ENCODE measurements around the gene COA1. TPM values are rescaled to one million over a fixed set of nuclear protein-coding genes. Genes with fewer than 3 reads are reported as not detected.

COA1 gene
- polyA plus RNA-seq, 1 of the 3 experiments (the other 2 are of a cell fraction), result 42.8 TPM

DNA sequence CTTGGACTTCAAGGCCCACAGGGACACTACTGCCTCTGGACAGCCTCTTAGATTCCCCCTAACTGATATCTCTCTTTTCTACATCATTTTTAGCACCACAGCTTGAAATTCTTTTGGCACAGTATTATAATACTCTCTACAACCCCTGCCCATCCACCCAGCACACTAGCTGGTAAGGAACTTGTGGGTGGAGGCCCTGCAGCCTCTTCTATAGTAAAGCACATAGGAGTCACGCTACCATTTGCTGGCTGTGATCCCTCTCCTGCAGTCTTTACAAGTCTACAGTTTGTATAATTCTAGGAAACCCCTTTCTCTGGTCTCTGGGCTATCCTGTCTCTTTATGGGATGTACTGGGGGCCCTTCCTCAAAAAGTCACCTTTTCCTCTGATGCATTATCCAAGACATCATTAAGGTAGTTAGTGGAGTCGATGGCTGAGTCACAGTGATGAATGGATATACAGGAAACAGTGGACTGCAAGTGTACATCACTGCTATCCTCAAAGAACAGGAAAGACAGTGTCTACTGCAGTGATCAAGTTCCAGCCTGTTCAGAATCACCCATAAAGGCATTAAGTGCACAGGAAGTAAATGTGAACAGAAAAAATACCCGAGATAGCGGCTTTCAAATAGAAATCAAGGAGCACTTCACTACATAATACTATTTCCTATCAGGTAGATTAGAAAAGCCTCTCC, 92.1 kb downstream of the COA1 start:
- Histone ChIP-seq H3K9ac (peak overlapping the region; percentile 68; the same call in 1 of the 2 replicates), H3K27ac (ENCODE audit: low read depth in 2 of 2, low read length in 1 of 2) (peak overlapping the region; percentile 89 to 100), H3K9me3 (no peaks in the 10 kb centered on the region), H3K27me3 (ENCODE audit: insufficient read depth) (no peaks in the 10 kb centered on the region), H3F3A (replicated peaks; ENCODE audit: insufficient read depth) (peaks cover 87% of the 10 kb centered on the region), H3K9me2 (no peaks in the 10 kb centered on the region), H3K4me3 (ENCODE audit: low read depth in 2 of 2, low read length in 1 of 2) (no peak overlapping the region), H3K4me2 (peak overlapping the region; percentile 38; the same call in 1 of the 2 replicates), H4K20me1 (ENCODE audit: insufficient read depth) (no peaks in the 10 kb centered on the region), H2AFZ (ENCODE audit: low read depth) (no peak overlapping the region), H3K4me1 (ENCODE audit: control insufficient read depth in 1 of 2, insufficient read depth in 2 of 2, low read depth in 1 of 2, low read length in 1 of 2) (peaks cover 28 to 57% of the 10 kb centered on the region in 2 experiments), H3K36me3 (replicated peaks in 1 of 2; ENCODE audit: control insufficient read depth in 1 of 2, insufficient read depth in 2 of 2, low read length in 1 of 2) (peaks cover 88 to 89% of the 10 kb centered on the region in 2 experiments), H3K79me2 (ENCODE audit: insufficient read depth) (peaks cover 81% of the 10 kb centered on the region)
- no peak for DNase-seq
- WGBS (ENCODE audit: low lambda C conversion rate), result 28% methylated on average over 4 of the region's 4 CpGs
- CTCF ChIA-PET, result interaction anchor here (1.0 to 6.9 kb wide), 3 partner anchors 55 to 84 kb away, joined by 3 to 25 read pairs (median 7); partner anchors contain the start of gene STK17A
- TF ChIP-seq RCOR1 (IDR thresholded peaks at IDR 0.05; ENCODE audit: low read length) (no peak), YY1 (IDR thresholded peaks at IDR 0.05; ENCODE audit: low read depth) (no peak), ELF1 (IDR thresholded peaks at IDR 0.05) (peak; percentile 40; the same call in 1 of the 2 replicates), GATA2 (CRISPR knock-in tag; IDR thresholded peaks at IDR 0.05) (no peak), JUND (IDR thresholded peaks at IDR 0.05) (peak; percentile 81), NRF1 (IDR thresholded peaks at IDR 0.05; ENCODE audit: low read depth, low read length) (no peak), EZH2phosphoT487 (IDR thresholded peaks at IDR 0.05; ENCODE audit: borderline replicate concordance, low read depth) (no peak), SIN3A (IDR thresholded peaks at IDR 0.05; ENCODE audit: borderline replicate concordance, low read depth, low read length) (peak; percentile 61; the same call in 1 of the 2 replicates), FOSL2 (IDR thresholded peaks at IDR 0.05; ENCODE audit: borderline replicate concordance, low read depth) (peak; percentile 82), TEAD4 (IDR thresholded peaks at IDR 0.05; ENCODE audit: borderline replicate concordance, insufficient read depth) (peak; percentile 16; the same call in 1 of the 2 replicates), EP300 (IDR thresholded peaks at IDR 0.05; ENCODE audit: borderline replicate concordance in 1 of 2, low read depth in 1 of 2, low read length in 1 of 2) (peak in 1 of 2 experiments; percentile 77; a peak in 1 of 4 replicates), RFX5 (IDR thresholded peaks at IDR 0.05; ENCODE audit: low read length) (no peak), TCF12 (IDR thresholded peaks at IDR 0.05) (peak; percentile 76; the same call in 1 of the 2 replicates), FOXM1 (IDR thresholded peaks at IDR 0.05; ENCODE audit: low read depth) (peak; percentile 66), MXI1 (IDR thresholded peaks at IDR 0.05; ENCODE audit: low read depth, low read length) (no peak), RXRA (IDR thresholded peaks at IDR 0.05; ENCODE audit: borderline replicate concordance, low read depth) (0 out of 2 replicates have a peak, but pooled peaks have one; percentile 42), NFIC (IDR thresholded peaks at IDR 0.05; ENCODE audit: borderline replicate concordance) (peak; percentile 49; the same call in 1 of the 2 replicates), RAD21 (IDR thresholded peaks at IDR 0.05; ENCODE audit: low read length) (no peak), CHD2 (IDR thresholded peaks at IDR 0.05; ENCODE audit: low read length, partially characterized antibody) (no peak)
- TF ChIP-seq, protein P1, sequence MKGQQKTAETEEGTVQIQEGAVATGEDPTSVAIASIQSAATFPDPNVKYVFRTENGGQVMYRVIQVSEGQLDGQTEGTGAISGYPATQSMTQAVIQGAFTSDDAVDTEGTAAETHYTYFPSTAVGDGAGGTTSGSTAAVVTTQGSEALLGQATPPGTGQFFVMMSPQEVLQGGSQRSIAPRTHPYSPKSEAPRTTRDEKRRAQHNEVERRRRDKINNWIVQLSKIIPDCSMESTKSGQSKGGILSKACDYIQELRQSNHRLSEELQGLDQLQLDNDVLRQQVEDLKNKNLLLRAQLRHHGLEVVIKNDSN (IDR thresholded peaks at IDR 0.05; ENCODE audit: borderline replicate concordance, low read depth), result no peak
- TF ChIP-seq, protein P2, sequence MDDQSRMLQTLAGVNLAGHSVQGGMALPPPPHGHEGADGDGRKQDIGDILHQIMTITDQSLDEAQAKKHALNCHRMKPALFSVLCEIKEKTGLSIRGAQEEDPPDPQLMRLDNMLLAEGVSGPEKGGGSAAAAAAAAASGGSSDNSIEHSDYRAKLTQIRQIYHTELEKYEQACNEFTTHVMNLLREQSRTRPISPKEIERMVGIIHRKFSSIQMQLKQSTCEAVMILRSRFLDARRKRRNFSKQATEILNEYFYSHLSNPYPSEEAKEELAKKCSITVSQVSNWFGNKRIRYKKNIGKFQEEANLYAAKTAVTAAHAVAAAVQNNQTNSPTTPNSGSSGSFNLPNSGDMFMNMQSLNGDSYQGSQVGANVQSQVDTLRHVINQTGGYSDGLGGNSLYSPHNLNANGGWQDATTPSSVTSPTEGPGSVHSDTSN (IDR thresholded peaks at IDR 0.05), result peak; percentile 92
- TF ChIP-seq, protein P3, sequence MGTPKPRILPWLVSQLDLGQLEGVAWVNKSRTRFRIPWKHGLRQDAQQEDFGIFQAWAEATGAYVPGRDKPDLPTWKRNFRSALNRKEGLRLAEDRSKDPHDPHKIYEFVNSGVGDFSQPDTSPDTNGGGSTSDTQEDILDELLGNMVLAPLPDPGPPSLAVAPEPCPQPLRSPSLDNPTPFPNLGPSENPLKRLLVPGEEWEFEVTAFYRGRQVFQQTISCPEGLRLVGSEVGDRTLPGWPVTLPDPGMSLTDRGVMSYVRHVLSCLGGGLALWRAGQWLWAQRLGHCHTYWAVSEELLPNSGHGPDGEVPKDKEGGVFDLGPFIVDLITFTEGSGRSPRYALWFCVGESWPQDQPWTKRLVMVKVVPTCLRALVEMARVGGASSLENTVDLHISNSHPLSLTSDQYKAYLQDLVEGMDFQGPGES (IDR thresholded peaks at IDR 0.05; ENCODE audit: low read depth, low read length), result no peak
- TF ChIP-seq, protein P4, sequence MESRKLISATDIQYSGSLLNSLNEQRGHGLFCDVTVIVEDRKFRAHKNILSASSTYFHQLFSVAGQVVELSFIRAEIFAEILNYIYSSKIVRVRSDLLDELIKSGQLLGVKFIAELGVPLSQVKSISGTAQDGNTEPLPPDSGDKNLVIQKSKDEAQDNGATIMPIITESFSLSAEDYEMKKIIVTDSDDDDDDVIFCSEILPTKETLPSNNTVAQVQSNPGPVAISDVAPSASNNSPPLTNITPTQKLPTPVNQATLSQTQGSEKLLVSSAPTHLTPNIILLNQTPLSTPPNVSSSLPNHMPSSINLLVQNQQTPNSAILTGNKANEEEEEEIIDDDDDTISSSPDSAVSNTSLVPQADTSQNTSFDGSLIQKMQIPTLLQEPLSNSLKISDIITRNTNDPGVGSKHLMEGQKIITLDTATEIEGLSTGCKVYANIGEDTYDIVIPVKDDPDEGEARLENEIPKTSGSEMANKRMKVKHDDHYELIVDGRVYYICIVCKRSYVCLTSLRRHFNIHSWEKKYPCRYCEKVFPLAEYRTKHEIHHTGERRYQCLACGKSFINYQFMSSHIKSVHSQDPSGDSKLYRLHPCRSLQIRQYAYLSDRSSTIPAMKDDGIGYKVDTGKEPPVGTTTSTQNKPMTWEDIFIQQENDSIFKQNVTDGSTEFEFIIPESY (IDR thresholded peaks at IDR 0.05; ENCODE audit: borderline replicate concordance, low read depth), result no peak
- POLR2A ChIA-PET, result no interaction called here
